Ovary (tissue), 9 donors: ENCODE results near the gene CREB3L4. TPM values are rescaled to one million over a fixed set of nuclear protein-coding genes. Genes with fewer than 3 reads are reported as not detected.

Experiments
- DNase-seq, 5 donors: peaks; one replicate each; pipeline ENCODE4 v3.0.0-alpha.2; 2019 to 2020
- H3K27ac ChIP-seq, 2 donors: fragments of 200-600 bp; one replicate each; pipeline versions ENCODE4 v1.5.1 to v1.8.0; 2019 to 2022
- H3K27me3 ChIP-seq: fragments of 200-600 bp; one replicate; pipeline ENCODE4 v1.8.0; 2022
- H3K36me3 ChIP-seq: fragments of 200-600 bp; sonication (generic); one replicate; pipeline ENCODE4 v1.5.1; 2019
- H3K4me1 ChIP-seq: one replicate; pipeline ENCODE4 v1.8.1; 2013; ENCODE audit warnings: mild to moderate bottlenecking, moderate library complexity; ENCODE audit not compliant: insufficient read depth
- H3K4me3 ChIP-seq: fragments of 200-600 bp; sonication (generic); one replicate; pipeline ENCODE4 v1.5.1; 2017
- H3K9me3 ChIP-seq, 2 donors: fragments of 200-600 bp in 1 of 2; sonication (generic) in 1 of 2; one replicate each; pipeline versions ENCODE4 v1.5.1 to v1.8.1; 2013 to 2019; ENCODE audit warnings: mild to moderate bottlenecking in 1 of 2, moderate library complexity in 1 of 2
- EP300 ChIP-seq: sonication (generic); formaldehyde crosslinking; IDR thresholded peaks from one replicate; pipeline ENCODE4 v1.6.1; 2017; ENCODE audit warnings: antibody characterized with exemption
- POLR2A ChIP-seq: fragments of 450-650 bp; IDR thresholded peaks from one replicate; pipeline ENCODE4 v1.6.1; 2017; ENCODE audit warnings: antibody characterized with exemption, mild to moderate bottlenecking, moderate library complexity
- WGBS, 3 donors: extraction: QIAGEN DNeasy Blood & Tissue Kit in 1 of 3; methylation state at CpG; one replicate each; pipeline versions ENCODE4 v1.1.5 to v1.1.7; 2013 to 2017; 5-methylcytosine and 5-hydroxymethylcytosine counted together
- intact Hi-C, 4 donors: fragments of 100-400 bp; cut with DNase I; formaldehyde crosslinking; loops; one replicate each; pipeline versions ENCODE4 v1.11.0 to v1.15.1; 2022 to 2023
- polyA plus RNA-seq, 2 donors: library from polyadenylated mRNA; stranded (reverse); fragments of 200-250 nt in 1 of 2; fragments of 350-450 nt in 1 of 2; fragmentation: Illumina TruSeq in 1 of 2; extraction: RNeasy Lipid Tissue Mini Kit (QIAGEN cat#74804) in 1 of 2; gene quantifications; one replicate each; pipeline ENCODE4 v1.2.3, GENCODE V29; 2013 to 2014
- total RNA-seq, 7 donors: library from RNA; depleted of rRNA in 2 of 7; stranded (reverse); fragments of >200 nt in 2 of 7; fragmentation: NEBNext Ultra II Directional in 3 of 7; extraction: Animal tissue kit (Norgen Biotek cat#: 25700) in 3 of 7; gene quantifications; one replicate each; pipeline versions ENCODE4 v1.1.0 to v1.2.4, GENCODE V29; 2016 to 2023
- TF ChIP-seq, protein P1 (sequence below), 3 donors: fragments of 450-650 bp in 2 of 3; fragments of 200-600 bp in 1 of 3; IDR thresholded peaks; one replicate each; pipeline versions ENCODE4 v1.5.1 to v1.8.0; 2016 to 2022; ENCODE audit warnings: antibody characterized with exemption in 3 of 3, mild to moderate bottlenecking in 1 of 3
- donor health status: DM: no; HTN: no; CAD: no; lungs with moderate emphysema.
- donor health status: DM: no; HTN: no; CAD: no.
- donor health status: Bipolar disorder and iron deficiency.
- donor health status: DM: yes; HTN: yes; CAD: no.
- donor health status: DM: no; HTN: no; CAD: no.
- donor health status: DM: yes; HTN: yes; CAD: no.

Gene CREB3L4
- total and polyA plus RNA-seq, 9 donors, result 10.5 to 27.2 (median 16.6) TPM

DNA sequence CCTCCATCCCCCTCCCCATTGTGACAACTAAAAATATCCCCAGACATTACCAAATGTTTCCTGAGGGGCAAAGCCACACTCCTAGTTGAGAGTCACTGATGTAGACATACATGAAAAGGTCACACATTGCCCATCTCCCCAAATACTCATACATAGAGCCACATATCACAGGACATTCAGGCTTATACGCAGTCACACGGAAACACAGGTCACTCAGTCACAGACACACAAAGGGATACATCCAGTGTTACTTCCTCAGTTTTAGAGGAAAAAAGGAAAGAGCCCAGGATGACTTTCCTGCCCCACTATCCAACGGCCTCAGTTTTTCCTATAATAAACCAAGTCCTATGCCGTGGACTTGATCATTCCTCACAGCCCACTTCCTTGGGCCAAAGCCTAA is 6.3 kb upstream of the CREB3L4 start:
- H3K36me3 ChIP-seq, result no peaks in the 10 kb centered on the region
- no peaks in the 10 kb centered on the region for H3K27me3 ChIP-seq
- H3K4me1 ChIP-seq, result peaks cover 32% of the 10 kb centered on the region
- TF ChIP-seq POLR2A, result no peak
- TF ChIP-seq, protein P1, sequence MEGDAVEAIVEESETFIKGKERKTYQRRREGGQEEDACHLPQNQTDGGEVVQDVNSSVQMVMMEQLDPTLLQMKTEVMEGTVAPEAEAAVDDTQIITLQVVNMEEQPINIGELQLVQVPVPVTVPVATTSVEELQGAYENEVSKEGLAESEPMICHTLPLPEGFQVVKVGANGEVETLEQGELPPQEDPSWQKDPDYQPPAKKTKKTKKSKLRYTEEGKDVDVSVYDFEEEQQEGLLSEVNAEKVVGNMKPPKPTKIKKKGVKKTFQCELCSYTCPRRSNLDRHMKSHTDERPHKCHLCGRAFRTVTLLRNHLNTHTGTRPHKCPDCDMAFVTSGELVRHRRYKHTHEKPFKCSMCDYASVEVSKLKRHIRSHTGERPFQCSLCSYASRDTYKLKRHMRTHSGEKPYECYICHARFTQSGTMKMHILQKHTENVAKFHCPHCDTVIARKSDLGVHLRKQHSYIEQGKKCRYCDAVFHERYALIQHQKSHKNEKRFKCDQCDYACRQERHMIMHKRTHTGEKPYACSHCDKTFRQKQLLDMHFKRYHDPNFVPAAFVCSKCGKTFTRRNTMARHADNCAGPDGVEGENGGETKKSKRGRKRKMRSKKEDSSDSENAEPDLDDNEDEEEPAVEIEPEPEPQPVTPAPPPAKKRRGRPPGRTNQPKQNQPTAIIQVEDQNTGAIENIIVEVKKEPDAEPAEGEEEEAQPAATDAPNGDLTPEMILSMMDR (IDR thresholded peaks at IDR 0.05), result no peak
- TF ChIP-seq EP300, result no peak
- H3K27ac ChIP-seq, result no peak overlapping the region
- H3K9me3 ChIP-seq, result no peaks in the 10 kb centered on the region
- 57 to 80% (median 58%) methylated on average over 4 of the region's 4 CpGs for WGBS, 3 donors
- no peak for DNase-seq
- intact Hi-C loops, result loop anchor here in 1 of 4 donors (10.0 kb wide), 1 partner anchor 407 kb away; no protein-coding TSS in a partner anchor
- no peak overlapping the region for H3K4me3 ChIP-seq

DNA sequence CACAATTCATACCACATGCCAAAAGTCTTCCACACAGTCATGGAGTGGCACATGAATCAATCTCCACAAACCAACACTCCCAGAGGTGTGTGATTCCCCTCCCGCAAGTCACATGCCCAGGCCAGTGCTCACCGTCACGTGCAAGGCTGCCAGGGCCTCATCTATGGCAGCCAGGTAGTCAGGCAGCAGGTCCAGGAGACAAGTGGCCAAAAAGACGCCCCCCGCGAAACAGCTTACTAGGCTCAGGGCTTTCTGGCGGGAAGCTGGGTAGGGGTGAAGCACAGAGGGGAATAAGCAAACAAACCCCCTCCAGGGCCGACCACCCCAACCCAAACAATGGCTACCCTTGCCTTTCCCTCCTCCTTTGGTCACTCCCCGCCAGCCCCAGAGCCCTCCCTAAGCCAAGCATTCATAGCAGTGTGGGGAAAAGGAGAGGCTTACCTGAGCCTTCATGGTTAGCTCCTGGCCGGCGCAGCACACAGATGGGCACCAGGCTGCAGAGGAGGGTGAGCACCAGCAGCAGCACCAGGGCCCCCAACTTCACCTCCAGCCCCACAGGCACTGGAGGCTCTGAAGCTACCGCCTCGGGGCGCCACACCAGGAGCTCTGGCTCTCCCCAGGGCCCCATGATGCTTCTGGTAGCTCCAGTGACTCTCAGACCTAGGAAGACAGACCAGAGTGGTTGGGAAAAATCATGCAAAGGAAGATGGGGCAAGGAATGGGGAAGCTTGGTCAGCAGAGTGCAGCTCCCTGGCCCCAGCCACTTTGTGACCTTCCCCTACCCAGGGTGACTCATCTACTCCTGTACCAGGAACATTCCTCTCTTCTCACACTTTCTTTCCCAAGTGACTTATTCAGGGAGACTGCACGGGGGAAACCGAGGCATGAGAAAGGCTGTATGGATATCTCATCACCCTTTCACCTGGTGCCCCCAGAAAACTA is 5.3 kb upstream of the CREB3L4 start:
- peak overlapping the region; percentile 56 to 95 for H3K27ac ChIP-seq
- no peaks in the 10 kb centered on the region for H3K36me3 ChIP-seq
- no peak for TF ChIP-seq EP300
- intact Hi-C loops, result loop anchor here in 1 of 4 donors (10.0 kb wide), 1 partner anchor 408 kb away; no protein-coding TSS in a partner anchor
- WGBS, 3 donors, result 31 to 35% (median 34%) methylated on average over 16 of the region's 16 CpGs
- no peaks in the 10 kb centered on the region for H3K9me3 ChIP-seq
- H3K4me1 ChIP-seq, result peaks cover 24% of the 10 kb centered on the region
- DNase-seq, result peak in 1 of 5 donors; percentile 55
- H3K4me3 ChIP-seq, result peak overlapping the region; percentile 91
- no peaks in the 10 kb centered on the region for H3K27me3 ChIP-seq

DNA sequence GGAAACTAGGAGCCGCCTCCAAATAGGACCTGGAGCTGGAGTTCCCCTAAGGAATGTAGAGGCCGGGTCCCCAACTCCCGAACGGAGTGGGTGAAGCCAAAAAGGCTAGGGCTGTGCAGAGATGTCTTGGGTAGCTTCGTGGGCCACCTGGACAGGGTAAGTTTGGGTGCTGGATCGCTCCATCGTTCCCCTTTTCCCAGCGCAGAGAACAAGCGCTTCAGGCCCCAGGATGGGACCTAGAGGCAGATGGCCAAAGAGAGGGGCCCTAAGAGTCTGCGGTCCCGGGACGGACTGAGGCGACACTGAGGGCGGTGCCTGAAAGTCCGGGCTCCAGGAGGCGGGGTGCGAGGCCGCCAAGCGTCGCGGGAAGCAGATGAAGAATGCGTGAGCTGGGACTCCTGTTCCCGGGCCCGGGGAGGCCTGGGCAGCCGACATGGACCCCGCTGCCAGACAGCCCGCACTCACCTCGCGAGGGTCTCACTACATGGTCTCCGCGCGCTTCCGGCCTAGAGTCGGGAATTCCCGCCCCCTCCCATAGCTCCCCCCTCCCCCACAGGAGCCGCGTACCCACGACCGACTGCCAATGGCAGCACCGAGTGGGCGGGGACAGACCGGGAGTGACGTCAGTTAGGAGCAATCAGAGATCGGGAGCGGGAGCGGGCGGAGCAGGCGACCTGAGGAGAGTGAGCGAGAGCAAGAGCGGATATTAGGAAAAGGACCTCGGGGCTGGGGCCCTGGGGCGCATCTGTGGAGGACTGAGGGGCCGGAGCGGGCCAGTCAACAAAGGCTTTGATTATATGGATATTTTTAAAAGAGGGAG is 4.5 kb upstream of the CREB3L4 start, which contains the start of gene SLC39A1:
SLC39A1 (minus strand) TSS at position 508 of the 820 bp plus-strand sequence. CDS start 822 bp downstream, outside the sequence.
- peak; percentile 99 to 100 (median 99) for DNase-seq
- Histone ChIP-seq H3K27me3 (no peaks in the 10 kb centered on the region), H3K27ac (peak within 1 kb of the TSS; percentile 56 to 95), H3K4me1 (peaks cover 24% of the 10 kb centered on the region), H3K4me3 (peak within 1 kb of the TSS; percentile 91), H3K36me3 (no peaks in the 10 kb centered on the region), H3K9me3 (no peaks in the 10 kb centered on the region)
- intact Hi-C loops, result loop anchor here in 1 of 4 donors (10.0 kb wide), 1 partner anchor 408 kb away; no protein-coding TSS in a partner anchor
- 0 to 1% (median 0%) methylated on average over 51 to 54 of the region's 54 CpGs for WGBS, 3 donors
- TF ChIP-seq, protein P1 (IDR thresholded peaks at IDR 0.05), result no peak
- TF ChIP-seq EP300 (peak; percentile 29), POLR2A (peak; percentile 60)

DNA sequence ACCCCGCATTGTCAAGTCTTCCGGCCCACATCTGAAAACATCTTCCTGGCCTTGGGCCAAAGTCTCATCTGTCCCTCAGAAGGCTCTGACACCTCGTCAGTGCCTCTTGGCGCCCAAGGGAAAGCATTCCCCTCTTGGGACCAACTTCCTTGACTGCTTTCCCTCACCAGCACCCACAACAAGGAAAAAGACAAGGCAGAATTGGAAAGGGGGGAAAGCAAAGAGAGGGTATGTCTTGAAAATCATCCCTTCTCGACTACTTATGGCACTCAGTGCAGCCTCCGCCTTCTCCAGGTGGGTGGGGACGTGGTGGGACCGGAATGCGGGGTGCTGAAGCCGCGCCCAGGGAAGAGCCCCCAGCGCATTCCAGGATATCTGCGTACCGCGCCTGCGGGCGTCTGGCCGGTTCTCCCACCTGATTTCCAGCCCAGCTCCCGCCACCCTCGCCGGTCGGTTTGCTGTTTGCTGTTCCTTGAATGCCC is 3.8 kb upstream of the CREB3L4 start:
- intact Hi-C loops, result loop anchor here in 1 of 4 donors (10.0 kb wide), 1 partner anchor 409 kb away; no protein-coding TSS in a partner anchor
- Histone ChIP-seq H3K27ac (peak overlapping the region; percentile 56 to 95), H3K36me3 (no peaks in the 10 kb centered on the region), H3K4me1 (peaks cover 25% of the 10 kb centered on the region), H3K9me3 (no peaks in the 10 kb centered on the region), H3K4me3 (peak overlapping the region; percentile 91), H3K27me3 (no peaks in the 10 kb centered on the region)
- 0 to 2% (median 1%) methylated on average over 22 of the region's 22 CpGs for WGBS, 3 donors
- TF ChIP-seq POLR2A (no peak), EP300 (no peak)
- TF ChIP-seq, protein P1 (IDR thresholded peaks at IDR 0.05), result peak in 1 of 3 donors; percentile 17
- peak in 4 of 5 donors; percentile 37 to 65 (median 57) for DNase-seq
